HG03175 (cell line): Measurements from ENCODE around the gene CCR8.
A peak's percentile ranks its signal among the peaks of the same experiment; 100 is the strongest.
"Not testable (repeated sequence)": the region's sequence is repeated elsewhere in the genome, so short reads cannot be mapped to it uniquely, and the experiment has no call there.

Experiments
- ATAC-seq: cut with Tn5 transposase; IDR thresholded peaks from one replicate; pipeline ENCODE4 v1.9.1; 2021; ENCODE audit warnings: mild to moderate bottlenecking, moderate library complexity; ENCODE audit not compliant: unreplicated experiment

The CCR8 gene

GRCh38 chr3:39313289-39313688 is 16.2 kb upstream of the CCR8 start:
- ATAC-seq: no peak

GRCh38 chr3:39315420-39315819 is 14.1 kb upstream of the CCR8 start:
- ATAC-seq: no peak

GRCh38 chr3:39317571-39318169 is 11.8 kb upstream of the CCR8 start:
- no peak for ATAC-seq

GRCh38 chr3:39318301-39318700 is 11.2 kb upstream of the CCR8 start:
- ATAC-seq: no peak

GRCh38 chr3:39319249-39319648 is 10.3 kb upstream of the CCR8 start:
- ATAC-seq: no peak

GRCh38 chr3:39321574-39321983 is 7.9 kb upstream of the CCR8 start:
- ATAC-seq: not testable (repeated sequence)

- ATAC-seq: not testable (repeated sequence)
Observed at GRCh38 chr3:39322209-39322715, 7.2 kb upstream of the CCR8 start.

GRCh38 chr3:39322936-39323335 is 6.6 kb upstream of the CCR8 start:
- ATAC-seq: no peak

- no peak for ATAC-seq
Observed at GRCh38 chr3:39323494-39323893, 6.0 kb upstream of the CCR8 start.

GRCh38 chr3:39325236-39325635 is 4.3 kb upstream of the CCR8 start:
- ATAC-seq: no peak

- ATAC-seq: peak; percentile 18
Observed at GRCh38 chr3:39327053-39327745, 2.3 kb upstream of the CCR8 start.

GRCh38 chr3:39327746-39328349 is 1.7 kb upstream of the CCR8 start:
- ATAC-seq: peak; percentile 59

- no peak for ATAC-seq
Observed at GRCh38 chr3:39330824-39331223, 1.3 kb downstream of the CCR8 start.

- no peak for ATAC-seq
Observed at GRCh38 chr3:39332525-39332924, 3.0 kb downstream of the CCR8 start.

GRCh38 chr3:39333607-39334006 is 4.1 kb downstream of the CCR8 start:
- no peak for ATAC-seq

GRCh38 chr3:39334205-39334604 is 4.7 kb downstream of the CCR8 start:
- no peak for ATAC-seq

- ATAC-seq: no peak
Observed at GRCh38 chr3:39338201-39338600, 8.7 kb downstream of the CCR8 start.

GRCh38 chr3:39339086-39339485 is 9.6 kb downstream of the CCR8 start:
- ATAC-seq: no peak

GRCh38 chr3:39343076-39343717 is 13.7 kb downstream of the CCR8 start:
- no peak for ATAC-seq

- ATAC-seq: no peak
Observed at GRCh38 chr3:39343760-39344159, 14.3 kb downstream of the CCR8 start.

GRCh38 chr3:39344746-39345344 is 15.3 kb downstream of the CCR8 start:
- ATAC-seq: no peak
